A549 treated with GW870086 at 1 μM for 4 hours (cell line): ENCODE measurements around the gene ATG4D. TPM values are rescaled to one million over a fixed set of nuclear protein-coding genes. Genes with fewer than 3 reads are reported as not detected.

Experiments
- total RNA-seq: library from RNA; stranded (reverse); fragments of 200-300 nt; extraction: Qiagen RNA extraction; gene quantifications from 5 replicates; pipeline ENCODE4 v1.2.3, GENCODE V29; 2022; ENCODE audit warnings: low read depth

ATG4D gene
- 17.8 to 22.8 TPM (median 21.7 TPM) in 5 replicates for total RNA-seq

GRCh38 chr19:10543420-10544241, at the start of gene ATG4D:
TSS of gene ATG4D (plus strand) at chr19:10543904. CDS start at chr19:10544091, 187 bp downstream.

GRCh38 chr19:10503002-10503789, 40.5 kb upstream of the ATG4D start, which contains the start of gene KEAP1:
TSS of gene KEAP1 (minus strand) at chr19:10503356. CDS start at chr19:10500033, 3,323 bp downstream.

GRCh38 chr19:10517361-10517759, 26.3 kb upstream of the ATG4D start, which contains the start of gene S1PR5:
TSS of gene S1PR5 (minus strand) at chr19:10517447. CDS start at chr19:10515011, 2,436 bp downstream.

GRCh38 chr19:10565567-10566407, 22.1 kb downstream of the ATG4D start, which contains the start of gene KRI1:
TSS of gene KRI1 (minus strand) at chr19:10566010. CDS start at chr19:10565999, 11 bp downstream.

GRCh38 chr19:10568826-10569651, 25.3 kb downstream of the ATG4D start, which contains the start of gene CDKN2D:
TSS of gene CDKN2D (minus strand) at chr19:10568979. CDS start at chr19:10568653, 326 bp downstream.

GRCh38 chr19:10587022-10587838, 43.5 kb downstream of the ATG4D start, which contains the start of gene AP1M2:
TSS of gene AP1M2 (minus strand) at chr19:10587312. CDS start at chr19:10587231, 81 bp downstream.

Other genes starting within 250 kb of the ATG4D start
- gene ZGLP1, start 234.1 kb upstream of the ATG4D start, total RNA-seq: 1.1 to 2.2 TPM (median 1.9 TPM) in 5 replicates
- 22.7 to 31.5 TPM (median 31.3 TPM) in 5 replicates for gene FDX2, start 227.9 kb upstream of the ATG4D start, total RNA-seq
- gene RAVER1, start 210.4 kb upstream of the ATG4D start, total RNA-seq: 20.8 to 29.6 TPM (median 28.0 TPM) in 5 replicates
- 6.4 to 10.8 TPM (median 8.0 TPM) in 5 replicates for gene ICAM3, start 204.3 kb upstream of the ATG4D start, total RNA-seq
- 30.3 to 45.0 TPM (median 41.7 TPM) in 5 replicates for gene TYK2, start 163.3 kb upstream of the ATG4D start, total RNA-seq
- gene CDC37, start 140.4 kb upstream of the ATG4D start, total RNA-seq: 166 to 192 TPM (median 181 TPM) in 5 replicates
- gene PDE4A, start 123.4 kb upstream of the ATG4D start, total RNA-seq: 3.7 to 5.1 TPM (median 4.4 TPM) in 5 replicates
- 46.6 to 65.5 TPM (median 53.7 TPM) in 5 replicates for gene KEAP1, start 40.5 kb upstream of the ATG4D start, total RNA-seq
- 1.2 to 2.2 TPM (median 1.9 TPM) in 5 replicates for gene S1PR5, start 26.5 kb upstream of the ATG4D start, total RNA-seq
- gene KRI1, start 22.1 kb downstream of the ATG4D start, total RNA-seq: 15.1 to 18.0 TPM (median 15.7 TPM) in 5 replicates
- 4.0 to 6.5 TPM (median 6.0 TPM) in 5 replicates for gene CDKN2D, start 25.1 kb downstream of the ATG4D start, total RNA-seq
- 27.4 to 60.1 TPM (median 42.0 TPM) in 5 replicates for gene AP1M2, start 43.4 kb downstream of the ATG4D start, total RNA-seq
- 6.1 to 9.3 TPM (median 7.4 TPM) in 5 replicates for gene SLC44A2, start 81.6 kb downstream of the ATG4D start, total RNA-seq
- gene ILF3, start 110.4 kb downstream of the ATG4D start, total RNA-seq: 140 to 173 TPM (median 160 TPM) in 5 replicates
- 30.1 to 34.3 TPM (median 31.2 TPM) in 5 replicates for gene QTRT1, start 157.5 kb downstream of the ATG4D start, total RNA-seq
- gene DNM2, start 174.2 kb downstream of the ATG4D start, total RNA-seq: 48.3 to 58.4 TPM (median 54.1 TPM) in 5 replicates